IMR-90 (cell line): ENCODE data around the gene LAMC2. TPM values are rescaled to one million over a fixed set of nuclear protein-coding genes. Genes with fewer than 3 reads are reported as not detected.

ENCODE experiments used
- ATAC-seq: fragments of 200-7000 bp; cut with Tn5 transposase; 2 replicates; pipeline ENCODE4 v1.9.1; 2020; ENCODE audit warnings: low read depth, mild to moderate bottlenecking, moderate library complexity
- BruUV-seq: library from RNA; stranded (reverse); fragments of 400-500 nt; replicated peaks from 2 replicates; lab custom pipeline; 2021; lab: Mats Ljungman, UMichigan
- CTCF ChIA-PET: fragments of 300-600 bp; formaldehyde crosslinking; extraction: SDS; loops from one replicate; lab custom pipeline; 2021; ENCODE audit warnings: antibody characterized with exemption; lab: Yijun Ruan, JAX
- POLR2A ChIA-PET: fragments of 300-600 bp; sonication (Branson Sonifier 250); formaldehyde crosslinking; loops from one replicate; lab custom pipeline; 2022; ENCODE audit warnings: antibody characterized with exemption; ENCODE audit not compliant: unreplicated experiment; lab: Charles Lee
- DNase-seq: peaks from one replicate; pipeline ENCODE4 v3.0.0; 2013
- H2AFZ ChIP-seq: replicated peaks from 2 replicates; pipeline ENCODE3; 2013; ENCODE audit warnings: low read length, mild to moderate bottlenecking; ENCODE audit not compliant: poor library complexity
- H2AK5ac ChIP-seq: 2 replicates; pipeline ENCODE4 v1.6.1; 2013; ENCODE audit warnings: low read depth, low read length, inconsistent platforms
- H2AK9ac ChIP-seq: replicated peaks from 2 replicates; pipeline ENCODE3; 2013; ENCODE audit warnings: mild to moderate bottlenecking, low read depth, low read length, moderate library complexity; ENCODE audit not compliant: poor library complexity
- H2BK120ac ChIP-seq: 2 replicates; pipeline ENCODE4 v1.6.1; 2013; ENCODE audit warnings: low read depth, low read length, inconsistent platforms
- H2BK15ac ChIP-seq: 3 replicates; pipeline ENCODE4 v1.6.1; 2013; ENCODE audit warnings: low read depth, low read length, inconsistent platforms
- H2BK20ac ChIP-seq: 2 replicates; pipeline ENCODE4 v1.6.1; 2013; ENCODE audit warnings: low read depth, mild to moderate bottlenecking, inconsistent platforms, low read length, moderate library complexity
- H2BK5ac ChIP-seq: 2 replicates; pipeline ENCODE4 v1.6.1; 2013; ENCODE audit warnings: mild to moderate bottlenecking, low read depth, low read length, inconsistent platforms; ENCODE audit not compliant: poor library complexity, severe bottlenecking
- H3K14ac ChIP-seq: replicated peaks from 2 replicates; pipeline ENCODE4 v1.6.1; 2013; ENCODE audit warnings: low read depth, low read length, inconsistent platforms
- H3K18ac ChIP-seq: 2 replicates; pipeline ENCODE4 v1.6.1; 2013; ENCODE audit warnings: low read depth, low read length, control low read depth
- H3K23ac ChIP-seq: 2 replicates; pipeline ENCODE4 v1.6.1; 2013; ENCODE audit warnings: low read depth, low read length, inconsistent platforms
- H3K27ac ChIP-seq: 2 replicates; pipeline ENCODE4 v1.5.1; 2013; ENCODE audit warnings: mild to moderate bottlenecking, control low read depth, low read length; ENCODE audit not compliant: insufficient read depth
- H3K27me3 ChIP-seq: 2 replicates; pipeline ENCODE4 v1.6.1; 2013; ENCODE audit warnings: low read length; ENCODE audit not compliant: control insufficient read depth, insufficient read depth
- H3K36me3 ChIP-seq: 2 replicates; pipeline ENCODE4 v1.6.1; 2013; ENCODE audit warnings: low read length, mixed read lengths; ENCODE audit not compliant: control insufficient read depth, insufficient read depth
- H3K4ac ChIP-seq: 2 replicates; pipeline ENCODE4 v1.6.1; 2013; ENCODE audit warnings: low read depth, low read length, inconsistent platforms
- H3K4me1 ChIP-seq: 2 replicates; pipeline ENCODE4 v1.6.1; 2013; ENCODE audit warnings: low read length, mixed read lengths; ENCODE audit not compliant: control insufficient read depth, insufficient read depth
- H3K4me2 ChIP-seq: 2 replicates; pipeline ENCODE4 v1.6.1; 2013; ENCODE audit warnings: low read depth, mild to moderate bottlenecking, control low read depth, low read length, moderate library complexity
- H3K4me3 ChIP-seq: 2 replicates; pipeline ENCODE4 v1.5.1; 2013; ENCODE audit warnings: low read depth, mild to moderate bottlenecking, control low read depth, low read length, moderate library complexity; ENCODE audit not compliant: insufficient read depth
- H3K56ac ChIP-seq: 2 replicates; pipeline ENCODE4 v1.6.1; 2013; ENCODE audit warnings: low read length, inconsistent platforms; ENCODE audit not compliant: insufficient read depth; ENCODE audit errors: extremely low read depth
- H3K79me1 ChIP-seq, 2 experiments: 2 replicates each; pipeline ENCODE4 v1.6.1; 2013; ENCODE audit warnings: low read length in 2 of 2, inconsistent platforms in 1 of 2, low read depth in 1 of 2
- H3K9ac ChIP-seq: 2 replicates; pipeline ENCODE4 v1.6.1; 2013; ENCODE audit warnings: low read depth, low read length, control low read depth
- H3K9me1 ChIP-seq: 2 replicates; pipeline ENCODE4 v1.6.1; 2013; ENCODE audit warnings: low read length, inconsistent platforms; ENCODE audit not compliant: insufficient read depth
- H3K9me3 ChIP-seq: 2 replicates; pipeline ENCODE4 v1.6.1; 2013; ENCODE audit warnings: low read length; ENCODE audit not compliant: control insufficient read depth, insufficient read depth
- H4K20me1 ChIP-seq: 2 replicates; pipeline ENCODE4 v1.6.1; 2013; ENCODE audit warnings: low read length, inconsistent platforms; ENCODE audit not compliant: insufficient read depth
- H4K5ac ChIP-seq: 2 replicates; pipeline ENCODE4 v1.6.1; 2013; ENCODE audit warnings: mild to moderate bottlenecking, low read depth, low read length, control low read depth
- H4K8ac ChIP-seq, 2 experiments: 2 replicates each; pipeline ENCODE4 v1.6.1; 2013; ENCODE audit warnings: low read depth in 2 of 2, low read length in 2 of 2, control low read depth in 1 of 2, inconsistent platforms in 1 of 2
- H4K91ac ChIP-seq: 2 replicates; pipeline ENCODE4 v1.6.1; 2013; ENCODE audit warnings: low read depth, low read length, inconsistent platforms; ENCODE audit not compliant: insufficient read depth
- BHLHE40 ChIP-seq: fragments of 150-350 bp; IDR thresholded peaks from 2 replicates; pipeline ENCODE4 v1.6.1; 2016; ENCODE audit warnings: mild to moderate bottlenecking, low read depth, low read length
- CEBPB ChIP-seq: IDR thresholded peaks from 2 replicates; pipeline ENCODE4 v1.6.1; 2012; ENCODE audit warnings: low read depth, low read length, improper control_type of control experiment
- CTCF ChIP-seq: conservative IDR thresholded peaks from 2 replicates; pipeline ENCODE4 v1.5.1; 2012; ENCODE audit warnings: mild to moderate bottlenecking, low read depth, low read length, improper control_type of control experiment
- ELK1 ChIP-seq: fragments of 150-350 bp; IDR thresholded peaks from 2 replicates; pipeline ENCODE4 v1.6.1; 2016; ENCODE audit warnings: low read depth, mild to moderate bottlenecking, low read length, moderate library complexity, borderline replicate concordance
- FOS ChIP-seq: fragments of 150-350 bp; IDR thresholded peaks from 2 replicates; pipeline ENCODE4 v1.6.1; 2016; ENCODE audit warnings: low read depth, low read length
- MAZ ChIP-seq: IDR thresholded peaks from 2 replicates; pipeline ENCODE4 v1.6.1; 2012; ENCODE audit warnings: low read depth, mild to moderate bottlenecking, low read length, improper control_type of control experiment, moderate library complexity, borderline replicate concordance
- MXI1 ChIP-seq: IDR thresholded peaks from 2 replicates; pipeline ENCODE4 v1.6.1; 2012; ENCODE audit warnings: low read depth, mild to moderate bottlenecking, low read length, moderate library complexity, borderline replicate concordance
- NFE2L2 ChIP-seq: fragments of 150-350 bp; IDR thresholded peaks from 2 replicates; pipeline ENCODE4 v1.6.1; 2016; ENCODE audit warnings: low read depth, mild to moderate bottlenecking, low read length
- POLR2A ChIP-seq: IDR thresholded peaks from 2 replicates; pipeline ENCODE4 v1.6.1; 2012; ENCODE audit warnings: mild to moderate bottlenecking, low read depth, low read length
- RAD21 ChIP-seq: IDR thresholded peaks from 2 replicates; pipeline ENCODE4 v1.6.1; 2012; ENCODE audit warnings: low read length, improper control_type of control experiment
- RCOR1 ChIP-seq: IDR thresholded peaks from 2 replicates; pipeline ENCODE4 v1.6.1; 2012; ENCODE audit warnings: mild to moderate bottlenecking, low read length, improper control_type of control experiment; ENCODE audit not compliant: insufficient replicate concordance
- RFX5 ChIP-seq: IDR thresholded peaks from 2 replicates; pipeline ENCODE4 v1.8.0; 2012; ENCODE audit warnings: low read depth, mild to moderate bottlenecking, low read length, moderate library complexity
- SMC3 ChIP-seq: fragments of 150-350 bp; IDR thresholded peaks from 2 replicates; pipeline ENCODE4 v1.6.1; 2016; ENCODE audit warnings: low read depth, mild to moderate bottlenecking, antibody characterized with exemption, low read length, moderate library complexity
- WGBS, 2 experiments: methylation state at CpG; one replicate each; pipeline versions ENCODE4 v1.1.5 to v1.1.7; 2013; ENCODE audit warnings: missing lambda C conversion rate in 2 of 2; ENCODE audit not compliant: insufficient read length in 1 of 2; ENCODE audit errors: extremely low coverage in 2 of 2; 5-methylcytosine and 5-hydroxymethylcytosine counted together
- dilution Hi-C: fragments of 300-500 bp; cut with HindIII; formaldehyde crosslinking; loops from one replicate; pipeline ENCODE4 v1.14.3; 2018; ENCODE audit warnings: low sequenced_read_pairs; ENCODE audit not compliant: unreplicated experiment
- in situ Hi-C: fragments of 300-500 bp; cut with MboI; formaldehyde crosslinking; loops from 3 replicates; pipeline ENCODE4 v1.14.3; 2019; ENCODE audit warnings: low sequenced_read_pairs, inconsistent platforms, mixed read lengths
- intact Hi-C: fragments of 100-400 bp; cut with micrococcal nuclease; formaldehyde crosslinking; loops from 2 replicates; pipeline ENCODE4 v1.10.0; 2022
- polyA plus RNA-seq, 3 experiments: library from polyadenylated mRNA; depleted of rRNA; stranded (reverse); fragments of >200 nt; gene quantifications; 2 replicates each; pipeline ENCODE4 v1.2.3, GENCODE V29; 2012; ENCODE audit warnings: low replicate concordance in 1 of 3
- total RNA-seq: library from RNA; depleted of rRNA; stranded (reverse); fragments of >200 nt; gene quantifications from 2 replicates; pipeline ENCODE4 v1.2.3, GENCODE V29; 2012
- TF ChIP-seq, protein P1 (sequence below): fragments of 150-350 bp; IDR thresholded peaks from 2 replicates; pipeline ENCODE4 v1.6.1; 2017; ENCODE audit warnings: mild to moderate bottlenecking, antibody characterized with exemption, low read length, low read depth

The LAMC2 gene
- total and polyA plus RNA-seq, 2 of the 4 experiments (the other 2 are of a cell fraction) = 2.3 to 2.8 TPM

DNA sequence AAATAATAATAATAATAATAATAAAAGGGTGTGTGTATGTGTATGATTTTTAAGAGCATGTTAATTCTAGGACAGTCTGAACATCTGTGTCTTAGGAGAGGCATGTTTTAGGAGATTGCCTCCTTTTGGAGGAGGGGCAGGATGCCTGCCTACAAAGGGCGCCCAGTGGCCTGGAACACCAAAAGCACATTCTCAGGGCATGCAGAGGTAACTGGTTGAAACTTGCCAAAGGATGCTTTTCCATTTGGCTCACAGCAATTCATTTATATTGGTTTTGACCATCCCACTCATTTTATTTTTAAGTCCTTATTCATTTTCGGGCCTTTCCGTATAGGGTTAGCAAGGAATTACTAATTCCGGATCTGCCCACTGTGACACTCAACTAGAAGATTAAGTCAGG lies 21.1 kb upstream of the LAMC2 start:
- dilution Hi-C loops (no loop called here), in situ Hi-C loops (no loop called here), intact Hi-C loops (no loop called here)
- no peak overlapping the region for H2BK5ac ChIP-seq
- BruUV-seq = no TSS peak
- H2BK15ac ChIP-seq = peak overlapping the region; percentile 80; the same call in 1 of the 3 replicates
- no peak overlapping the region for H3K4me2 ChIP-seq
- H4K91ac ChIP-seq = peak overlapping the region; percentile 42; the same call in 1 of the 2 replicates
- DNase-seq (no peak), ATAC-seq (no peak)
- no peak overlapping the region for H2AFZ ChIP-seq
- H3K4me1 ChIP-seq = peaks cover 8% of the 10 kb centered on the region
- H3K23ac ChIP-seq = no peak overlapping the region
- H3K79me1 ChIP-seq = no peaks in the 10 kb centered on the region
- H3K9ac ChIP-seq = no peak overlapping the region
- peak overlapping the region; percentile 69 for H2BK20ac ChIP-seq
- 80% methylated on average over 1 of the region's 4 CpGs; no CpG with 5 or more reads in 1 of the 2 experiments for WGBS, 2 experiments
- no peak overlapping the region for H4K5ac ChIP-seq
- H3K9me1 ChIP-seq = peaks cover 5% of the 10 kb centered on the region
- no peak overlapping the region for H3K14ac ChIP-seq
- no peaks in the 10 kb centered on the region for H3K36me3 ChIP-seq
- no peak overlapping the region for H3K56ac ChIP-seq
- peak overlapping the region; percentile 91 for H2AK5ac ChIP-seq
- H3K27me3 ChIP-seq = no peaks in the 10 kb centered on the region
- no peaks in the 10 kb centered on the region for H3K9me3 ChIP-seq
- TF ChIP-seq POLR2A (no peak), RCOR1 (no peak), BHLHE40 (no peak), MXI1 (no peak), NFE2L2 (no peak), RFX5 (no peak), CEBPB (no peak), CTCF (no peak), SMC3 (no peak), ELK1 (no peak), MAZ (no peak), RAD21 (no peak), FOS (no peak)
- TF ChIP-seq, protein P1, sequence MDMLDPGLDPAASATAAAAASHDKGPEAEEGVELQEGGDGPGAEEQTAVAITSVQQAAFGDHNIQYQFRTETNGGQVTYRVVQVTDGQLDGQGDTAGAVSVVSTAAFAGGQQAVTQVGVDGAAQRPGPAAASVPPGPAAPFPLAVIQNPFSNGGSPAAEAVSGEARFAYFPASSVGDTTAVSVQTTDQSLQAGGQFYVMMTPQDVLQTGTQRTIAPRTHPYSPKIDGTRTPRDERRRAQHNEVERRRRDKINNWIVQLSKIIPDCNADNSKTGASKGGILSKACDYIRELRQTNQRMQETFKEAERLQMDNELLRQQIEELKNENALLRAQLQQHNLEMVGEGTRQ = no peak
- ChIA-PET CTCF (no interaction called here), POLR2A (no interaction called here)
- H3K4ac ChIP-seq = peak overlapping the region; percentile 72
- H4K20me1 ChIP-seq = no peaks in the 10 kb centered on the region
- no peak overlapping the region for H2AK9ac ChIP-seq
- H3K4me3 ChIP-seq = no peak overlapping the region
- H2BK120ac ChIP-seq = peak overlapping the region; percentile 78
- no peak overlapping the region for H3K27ac ChIP-seq
- peak overlapping the region in 1 of 2 experiments; percentile 76; a peak in 2 of 4 replicates for H4K8ac ChIP-seq
- no peak overlapping the region for H3K18ac ChIP-seq
